Hepatocyte (in vitro differentiated cells): ENCODE results near the gene MICAL2. TPM values are rescaled to one million over a fixed set of nuclear protein-coding genes. Genes with fewer than 3 reads are reported as not detected.

Experiments
- DNase-seq: peaks from one replicate; pipeline ENCODE4 v3.0.0-alpha.2; 2016; ENCODE audit warnings: low spot score
- H2AFZ ChIP-seq: fragments of 200-600 bp; sonication (generic); 2 replicates; pipeline ENCODE4 v1.6.0; 2016; ENCODE audit warnings: antibody characterized with exemption, mild to moderate bottlenecking
- H3K27ac ChIP-seq: fragments of 200-600 bp; sonication (generic); 2 replicates; pipeline ENCODE4 v1.5.1; 2016; ENCODE audit warnings: mild to moderate bottlenecking
- H3K27me3 ChIP-seq: fragments of 200-600 bp; sonication (generic); 2 replicates; pipeline ENCODE4 v1.6.1; 2016
- H3K36me3 ChIP-seq: fragments of 200-600 bp; sonication (generic); replicated peaks from 2 replicates; pipeline ENCODE4 v1.5.1; 2016; ENCODE audit warnings: low read depth; ENCODE audit not compliant: insufficient read depth
- H3K4me1 ChIP-seq: fragments of 200-600 bp; sonication (generic); 2 replicates; pipeline ENCODE4 v1.5.1; 2016; ENCODE audit warnings: mild to moderate bottlenecking, moderate library complexity; ENCODE audit not compliant: insufficient read depth
- H3K4me2 ChIP-seq: fragments of 200-600 bp; sonication (generic); 2 replicates; pipeline ENCODE4 v1.6.0; 2016
- H3K4me3 ChIP-seq: fragments of 200-600 bp; sonication (generic); 2 replicates; pipeline ENCODE4 v1.5.1; 2016; ENCODE audit warnings: mild to moderate bottlenecking
- H3K79me2 ChIP-seq: fragments of 200-600 bp; sonication (generic); 2 replicates; pipeline ENCODE4 v1.6.0; 2017; ENCODE audit warnings: mild to moderate bottlenecking
- H3K9me2 ChIP-seq: fragments of 200-600 bp; sonication (generic); replicated peaks from 2 replicates; pipeline ENCODE4 v1.6.0; 2017; ENCODE audit warnings: mild to moderate bottlenecking; ENCODE audit not compliant: insufficient read depth
- H3K9me3 ChIP-seq: fragments of 200-600 bp; sonication (generic); 2 replicates; pipeline ENCODE4 v1.5.1; 2016; ENCODE audit warnings: low read depth, mild to moderate bottlenecking
- H4K20me1 ChIP-seq: fragments of 200-600 bp; sonication (generic); 2 replicates; pipeline ENCODE4 v1.6.0; 2016; ENCODE audit warnings: mild to moderate bottlenecking; ENCODE audit not compliant: insufficient read depth, poor library complexity, severe bottlenecking
- EZH2 ChIP-seq: fragments of 200-600 bp; sonication (generic); IDR thresholded peaks from 2 replicates; pipeline ENCODE4 v1.6.1; 2016; ENCODE audit warnings: antibody characterized with exemption, mild to moderate bottlenecking, borderline replicate concordance
- EZH2phosphoT487 ChIP-seq: fragments of 200-600 bp; sonication (generic); IDR thresholded peaks from one replicate; pipeline ENCODE4 v1.6.1; 2018; ENCODE audit warnings: antibody characterized with exemption, mild to moderate bottlenecking, low read depth, moderate library complexity; ENCODE audit not compliant: unreplicated experiment, severe bottlenecking
- WGBS: methylation state at CpG from one replicate; pipeline ENCODE4 v1.1.6; 2016; ENCODE audit warnings: low lambda C conversion rate; ENCODE audit errors: missing lambda C conversion rate; 5-methylcytosine and 5-hydroxymethylcytosine counted together
- polyA plus RNA-seq: library from polyadenylated mRNA; unstranded; fragments of >200 nt; fragmentation: Nextera tagmentation; extraction: Ambion mirVana; gene quantifications from 2 replicates; pipeline ENCODE4 v1.2.1, GENCODE V29; 2016
- total RNA-seq: library from RNA; depleted of rRNA; stranded (reverse); fragments of >200 nt; gene quantifications from 2 replicates; pipeline ENCODE4 v1.2.3, GENCODE V29; 2014
- TF ChIP-seq, protein P1 (sequence below): fragments of 200-600 bp; sonication (generic); IDR thresholded peaks from 2 replicates; pipeline ENCODE4 v1.5.1; 2016; ENCODE audit warnings: antibody characterized with exemption, mild to moderate bottlenecking; ENCODE audit not compliant: poor library complexity

MICAL2 gene
- total and polyA plus RNA-seq, 2 experiments from 2014 or later: 36.8 to 56.0 TPM

GRCh38 chr11:12075822-12076821 lies 34.3 kb upstream of the MICAL2 start:
- no peaks in the 10 kb centered on the region for H3K27me3 ChIP-seq
- H3K79me2 ChIP-seq: no peaks in the 10 kb centered on the region
- H3K9me3 ChIP-seq: no peaks in the 10 kb centered on the region
- TF ChIP-seq EZH2 (no peak), EZH2phosphoT487 (no peak)
- TF ChIP-seq, protein P1, sequence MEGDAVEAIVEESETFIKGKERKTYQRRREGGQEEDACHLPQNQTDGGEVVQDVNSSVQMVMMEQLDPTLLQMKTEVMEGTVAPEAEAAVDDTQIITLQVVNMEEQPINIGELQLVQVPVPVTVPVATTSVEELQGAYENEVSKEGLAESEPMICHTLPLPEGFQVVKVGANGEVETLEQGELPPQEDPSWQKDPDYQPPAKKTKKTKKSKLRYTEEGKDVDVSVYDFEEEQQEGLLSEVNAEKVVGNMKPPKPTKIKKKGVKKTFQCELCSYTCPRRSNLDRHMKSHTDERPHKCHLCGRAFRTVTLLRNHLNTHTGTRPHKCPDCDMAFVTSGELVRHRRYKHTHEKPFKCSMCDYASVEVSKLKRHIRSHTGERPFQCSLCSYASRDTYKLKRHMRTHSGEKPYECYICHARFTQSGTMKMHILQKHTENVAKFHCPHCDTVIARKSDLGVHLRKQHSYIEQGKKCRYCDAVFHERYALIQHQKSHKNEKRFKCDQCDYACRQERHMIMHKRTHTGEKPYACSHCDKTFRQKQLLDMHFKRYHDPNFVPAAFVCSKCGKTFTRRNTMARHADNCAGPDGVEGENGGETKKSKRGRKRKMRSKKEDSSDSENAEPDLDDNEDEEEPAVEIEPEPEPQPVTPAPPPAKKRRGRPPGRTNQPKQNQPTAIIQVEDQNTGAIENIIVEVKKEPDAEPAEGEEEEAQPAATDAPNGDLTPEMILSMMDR: no peak
- no peaks in the 10 kb centered on the region for H3K9me2 ChIP-seq
- H2AFZ ChIP-seq: no peak overlapping the region
- peak; percentile 55 for DNase-seq
- no peaks in the 10 kb centered on the region for H4K20me1 ChIP-seq
- H3K36me3 ChIP-seq: no peaks in the 10 kb centered on the region
- no peak overlapping the region for H3K4me2 ChIP-seq
- peak overlapping the region; percentile 77 for H3K27ac ChIP-seq
- H3K4me1 ChIP-seq: peaks cover 3% of the 10 kb centered on the region
- H3K4me3 ChIP-seq: no peak overlapping the region
- 81% methylated on average over 15 of the region's 15 CpGs for WGBS

DNA sequence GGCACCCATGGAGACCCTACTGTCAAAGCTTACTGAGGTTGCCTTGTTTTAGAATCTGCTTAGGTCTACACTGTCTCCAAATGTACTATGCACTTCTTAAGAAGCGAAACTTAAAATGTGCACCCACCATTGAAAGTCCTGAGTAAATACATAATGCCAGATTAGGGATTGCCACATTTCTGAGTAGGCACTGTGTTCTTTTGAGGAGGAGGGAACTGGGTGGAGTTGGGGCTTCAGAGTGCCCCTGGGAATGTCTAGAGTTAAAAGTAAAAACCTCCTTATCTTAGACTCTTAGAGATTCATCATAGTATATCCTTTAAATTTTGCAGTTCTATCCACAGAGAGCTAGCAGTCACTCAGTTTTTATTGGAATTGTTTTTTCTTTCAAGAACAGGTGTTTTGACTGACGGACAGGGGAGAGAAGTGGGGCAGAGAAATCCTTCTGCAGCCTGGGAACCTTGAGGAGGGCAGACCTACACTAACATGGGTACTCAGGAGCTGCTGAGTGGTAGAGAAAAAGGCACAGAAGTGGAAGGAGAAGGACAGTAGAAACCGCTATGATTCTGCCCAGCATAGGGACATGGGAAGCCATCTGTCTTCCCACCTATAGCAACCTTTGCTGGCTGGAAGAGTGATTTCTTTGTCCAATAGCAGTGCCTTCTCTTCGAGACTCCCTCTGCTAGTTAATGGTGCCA lies 33.4 kb upstream of the MICAL2 start:
- no peaks in the 10 kb centered on the region for H3K9me3 ChIP-seq
- H3K9me2 ChIP-seq: no peaks in the 10 kb centered on the region
- no peak overlapping the region for H3K4me3 ChIP-seq
- TF ChIP-seq EZH2phosphoT487 (no peak), EZH2 (no peak)
- TF ChIP-seq, protein P1: no peak
- no peaks in the 10 kb centered on the region for H3K4me1 ChIP-seq
- DNase-seq: no peak
- no peaks in the 10 kb centered on the region for H3K79me2 ChIP-seq
- H3K27ac ChIP-seq: peak overlapping the region; percentile 77
- no peaks in the 10 kb centered on the region for H3K27me3 ChIP-seq
- 88% methylated on average over 4 of the region's 4 CpGs for WGBS
- H3K4me2 ChIP-seq: no peak overlapping the region
- H3K36me3 ChIP-seq: no peaks in the 10 kb centered on the region
- H4K20me1 ChIP-seq: no peaks in the 10 kb centered on the region
- H2AFZ ChIP-seq: no peak overlapping the region

- H2AFZ ChIP-seq: no peak overlapping the region
- WGBS: 89% methylated on average over 7 of the region's 7 CpGs
- no peak overlapping the region for H3K27ac ChIP-seq
Observed at GRCh38 chr11:12077535-12078280, 32.7 kb upstream of the MICAL2 start.

More at GRCh38 chr11:12077535-12078280, 32.7 kb upstream of the MICAL2 start:
- Histone ChIP-seq H3K27me3 (no peaks in the 10 kb centered on the region), H3K79me2 (no peaks in the 10 kb centered on the region), H3K36me3 (no peaks in the 10 kb centered on the region), H3K9me2 (no peaks in the 10 kb centered on the region), H4K20me1 (no peaks in the 10 kb centered on the region), H3K4me1 (no peaks in the 10 kb centered on the region), H3K4me2 (no peak overlapping the region), H3K4me3 (no peak overlapping the region), H3K9me3 (no peaks in the 10 kb centered on the region)
- DNase-seq: no peak
- TF ChIP-seq, protein P1: no peak
- TF ChIP-seq EZH2: no peak
- no peak for TF ChIP-seq EZH2phosphoT487
